H7 (cell line): ENCODE data around the gene SLAMF9. TPM values are rescaled to one million over a fixed set of nuclear protein-coding genes. Genes with fewer than 3 reads are reported as not detected.
A peak's percentile ranks its signal among the peaks of the same experiment; 100 is the strongest.

Experiments used
- DNase-seq: peaks from one replicate; pipeline ENCODE4 v3.0.0; 2012
- H3K27me3 ChIP-seq: 2 replicates; pipeline ENCODE4 v1.6.0; 2011; ENCODE audit warnings: mild to moderate bottlenecking, low read length; ENCODE audit not compliant: control insufficient read depth, insufficient read depth
- H3K36me3 ChIP-seq: replicated peaks from 2 replicates; pipeline ENCODE4 v1.5.1; 2011; ENCODE audit warnings: low read length; ENCODE audit not compliant: control insufficient read depth, insufficient read depth
- H3K4me3 ChIP-seq: 2 replicates; pipeline ENCODE4 v1.5.1; 2011; ENCODE audit warnings: low read depth, mild to moderate bottlenecking, control low read depth, low read length, moderate library complexity; ENCODE audit not compliant: insufficient read depth
- total RNA-seq: library from RNA; depleted of rRNA; stranded (reverse); fragments of >200 nt; shearing (Covaris generic); gene quantifications from 2 replicates; pipeline ENCODE4 v1.2.3, GENCODE V29; 2014

The SLAMF9 gene
- total RNA-seq, 1 experiment from 2014 or later: not detected

GRCh38 chr1:159964144-159964543 lies 10.1 kb upstream of the SLAMF9 start:
- DNase-seq: peak; percentile 31
- H3K4me3 ChIP-seq: no peak overlapping the region
- no peaks in the 10 kb centered on the region for H3K36me3 ChIP-seq
- no peaks in the 10 kb centered on the region; the same call in 1 of the 2 replicates for H3K27me3 ChIP-seq

DNA sequence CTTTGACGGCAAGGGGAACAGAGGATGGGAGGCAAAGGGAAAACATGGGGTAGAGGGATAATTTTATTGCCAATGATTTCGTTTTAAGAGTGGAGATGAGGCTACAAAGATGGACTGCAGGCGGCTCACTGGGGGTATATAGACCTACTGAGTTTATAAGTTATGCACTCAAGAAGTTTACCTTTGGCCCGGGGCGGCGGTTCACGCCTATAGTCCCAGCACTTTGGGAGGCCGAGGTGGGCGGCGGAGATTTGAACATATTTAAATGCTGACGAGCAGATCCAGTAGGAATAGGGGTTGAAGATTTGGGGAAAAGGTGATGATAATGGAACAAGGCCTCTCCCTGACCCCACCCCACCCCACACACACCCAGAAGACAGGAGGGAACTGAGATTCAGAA lies 8.1 kb upstream of the SLAMF9 start:
- no peak for DNase-seq
- Histone ChIP-seq H3K27me3 (no peaks in the 10 kb centered on the region; the same call in 1 of the 2 replicates), H3K4me3 (no peak overlapping the region), H3K36me3 (no peaks in the 10 kb centered on the region)

GRCh38 chr1:159961636-159962035 lies 7.6 kb upstream of the SLAMF9 start:
- no peak overlapping the region for H3K4me3 ChIP-seq
- no peaks in the 10 kb centered on the region for H3K36me3 ChIP-seq
- DNase-seq: no peak
- H3K27me3 ChIP-seq: no peaks in the 10 kb centered on the region; the same call in 1 of the 2 replicates

- no peaks in the 10 kb centered on the region; the same call in 1 of the 2 replicates for H3K27me3 ChIP-seq
- H3K4me3 ChIP-seq: no peak overlapping the region
- no peak for DNase-seq
- no peaks in the 10 kb centered on the region for H3K36me3 ChIP-seq
Measured at GRCh38 chr1:159960721-159961381, 6.8 kb upstream of the SLAMF9 start.

DNA sequence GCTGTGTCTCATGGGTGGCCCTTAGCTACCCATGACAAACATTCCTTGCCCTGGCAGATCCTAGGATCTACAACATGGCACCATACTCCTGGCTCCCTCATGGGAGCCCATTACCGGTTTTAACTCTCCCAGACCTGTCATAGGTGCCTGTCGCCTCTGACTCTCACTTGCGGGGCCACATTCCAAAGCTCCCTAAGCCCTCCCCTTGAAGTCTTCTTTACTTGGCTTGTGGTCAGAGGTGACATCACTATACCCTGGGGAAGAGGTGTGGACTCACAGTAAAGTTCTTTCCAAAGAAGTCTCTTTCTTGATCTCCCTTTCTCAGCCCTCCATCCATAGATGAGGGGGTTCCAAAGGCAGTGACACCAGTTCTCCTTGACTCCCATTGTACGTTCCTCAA lies 5.4 kb upstream of the SLAMF9 start:
- no peak for DNase-seq
- Histone ChIP-seq H3K27me3 (no peaks in the 10 kb centered on the region; the same call in 1 of the 2 replicates), H3K4me3 (no peak overlapping the region), H3K36me3 (no peaks in the 10 kb centered on the region)

DNA sequence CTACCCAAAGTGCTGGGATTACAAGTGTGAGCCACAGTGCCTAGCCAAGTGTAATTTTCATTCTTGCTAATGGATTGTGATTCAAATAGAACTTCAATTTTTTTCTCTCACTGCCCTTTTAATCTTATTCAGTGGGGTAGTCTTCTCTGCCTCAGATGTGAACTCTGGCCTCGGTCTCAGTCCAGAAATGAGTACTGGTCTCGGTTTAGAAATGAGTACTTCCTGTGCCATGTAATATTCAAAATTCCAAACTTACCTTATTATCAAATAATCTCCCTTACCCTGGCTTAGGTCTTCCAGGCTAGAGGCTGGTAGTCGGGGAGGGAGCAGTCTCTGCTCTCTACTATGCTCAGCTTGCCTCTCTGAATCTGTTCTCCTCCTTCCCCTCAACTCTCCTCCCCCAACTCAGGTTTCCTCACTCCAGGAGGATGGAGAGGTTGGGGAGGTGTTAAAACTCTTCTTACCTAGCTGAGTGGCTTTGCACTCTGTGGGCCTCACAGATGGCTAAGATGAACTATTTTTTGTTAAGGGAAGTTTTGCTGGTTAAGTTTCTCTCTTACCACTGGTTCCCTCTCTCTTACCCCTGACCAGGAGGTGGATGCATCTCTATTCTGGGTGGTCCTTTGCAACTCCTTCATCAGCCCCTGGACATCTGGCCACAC lies 4.8 kb upstream of the SLAMF9 start:
- Histone ChIP-seq H3K4me3 (no peak overlapping the region), H3K36me3 (no peaks in the 10 kb centered on the region), H3K27me3 (no peaks in the 10 kb centered on the region; the same call in 1 of the 2 replicates)
- DNase-seq: no peak

DNA sequence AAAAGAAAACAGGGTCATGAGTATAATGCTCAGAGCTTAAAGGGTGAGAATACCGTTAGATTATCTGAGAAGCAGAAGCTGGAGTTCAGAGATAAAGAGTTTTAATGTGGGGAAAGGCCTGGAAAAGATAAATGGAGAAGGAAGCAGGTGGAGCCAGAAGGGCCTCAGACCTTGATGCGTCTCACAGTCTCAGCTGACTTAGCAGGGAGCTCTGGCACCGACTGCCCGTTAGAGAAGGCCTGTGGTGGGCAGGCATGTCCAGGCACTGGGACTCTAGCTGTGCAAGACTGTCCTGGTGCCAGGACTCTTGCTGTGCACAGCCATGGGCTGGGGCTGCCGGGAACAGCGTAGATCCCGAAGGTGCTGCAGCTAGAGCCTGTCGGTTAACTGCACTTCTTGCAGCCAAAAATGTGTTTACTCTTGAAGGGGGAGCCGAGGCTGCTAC lies 3.8 kb upstream of the SLAMF9 start:
- DNase-seq: no peak
- Histone ChIP-seq H3K27me3 (peaks cover 3% of the 10 kb centered on the region; the same call in 1 of the 2 replicates), H3K36me3 (no peaks in the 10 kb centered on the region), H3K4me3 (no peak overlapping the region)

- H3K4me3 ChIP-seq: no peak overlapping the region
- H3K27me3 ChIP-seq: peaks cover 3% of the 10 kb centered on the region; the same call in 1 of the 2 replicates
- no peaks in the 10 kb centered on the region for H3K36me3 ChIP-seq
- DNase-seq: no peak
Measured at GRCh38 chr1:159955456-159955855, 1.4 kb upstream of the SLAMF9 start.

DNA sequence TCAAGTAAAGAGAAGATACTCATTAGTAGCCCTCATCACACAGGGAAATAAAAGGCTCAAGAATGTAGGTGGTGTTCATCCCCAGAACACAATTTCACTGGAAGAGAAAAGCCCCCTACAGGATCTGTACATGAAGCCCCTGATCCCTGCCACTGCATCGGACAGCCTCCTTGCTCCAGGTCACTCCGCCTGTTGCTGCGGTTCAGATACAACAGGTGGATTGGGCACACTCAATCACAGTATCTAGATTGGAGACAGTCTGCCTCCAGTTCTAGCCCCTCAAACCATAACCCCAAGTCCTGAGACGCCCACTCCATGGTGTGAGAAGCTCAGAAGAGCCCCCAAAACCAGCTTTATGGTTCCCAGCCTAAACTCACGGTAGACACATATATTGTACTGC lies 1.1 kb downstream of the SLAMF9 start:
- DNase-seq: no peak
- H3K4me3 ChIP-seq: no peak overlapping the region

GRCh38 chr1:159951551-159951950 lies 2.5 kb downstream of the SLAMF9 start:
- H3K4me3 ChIP-seq: no peak overlapping the region
- peaks cover 5% of the 10 kb centered on the region; the same call in 1 of the 2 replicates for H3K27me3 ChIP-seq
- no peaks in the 10 kb centered on the region for H3K36me3 ChIP-seq
- DNase-seq: no peak

More for the DNA sequence above, 1.1 kb downstream of the SLAMF9 start:
- H3K27me3 ChIP-seq: peaks cover 3% of the 10 kb centered on the region; the same call in 1 of the 2 replicates
- H3K36me3 ChIP-seq: no peaks in the 10 kb centered on the region

DNA sequence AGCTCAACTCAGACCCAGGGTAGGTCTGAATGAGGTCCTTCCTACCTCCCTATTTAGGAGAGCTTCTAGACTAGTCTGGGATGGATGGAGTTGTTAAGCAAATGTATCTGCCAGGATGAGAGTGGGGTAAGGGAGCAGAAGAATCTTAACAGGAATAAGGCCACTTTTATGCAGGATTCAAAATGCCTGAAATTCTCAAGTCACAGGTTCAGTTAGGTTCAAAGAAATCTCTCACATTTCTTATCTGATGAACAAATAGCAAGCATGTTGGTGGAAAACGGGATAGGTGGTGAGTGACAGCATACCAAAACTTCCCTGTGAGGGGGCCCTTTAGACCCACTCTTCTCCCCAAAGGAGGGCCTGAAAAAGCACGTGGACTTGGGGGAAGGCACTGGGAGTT lies 3.0 kb downstream of the SLAMF9 start:
- no peak for DNase-seq
- Histone ChIP-seq H3K27me3 (peaks cover 6% of the 10 kb centered on the region; the same call in 1 of the 2 replicates), H3K4me3 (no peak overlapping the region), H3K36me3 (no peaks in the 10 kb centered on the region)

DNA sequence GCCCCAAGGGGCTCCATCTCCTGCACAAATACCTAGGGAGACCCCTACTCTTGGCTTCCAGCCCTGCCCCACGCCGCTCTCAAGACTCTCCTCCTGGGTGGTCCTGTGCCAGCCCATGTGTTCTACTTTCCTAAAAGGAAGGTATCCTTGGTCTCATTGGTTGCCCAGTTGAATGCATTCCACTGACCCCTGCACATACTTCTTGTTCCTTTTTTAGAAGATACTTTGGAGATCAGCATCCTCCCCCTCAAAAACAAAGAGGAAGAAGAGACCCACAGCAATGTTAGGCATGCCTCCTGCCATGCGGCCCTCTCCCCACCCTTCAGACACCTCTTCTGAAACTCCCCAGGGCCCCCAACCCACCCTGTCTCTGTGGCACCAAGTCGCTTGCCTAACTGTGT lies 4.1 kb downstream of the SLAMF9 start:
- H3K27me3 ChIP-seq: peaks cover 6% of the 10 kb centered on the region; the same call in 1 of the 2 replicates
- H3K36me3 ChIP-seq: no peaks in the 10 kb centered on the region
- no peak overlapping the region for H3K4me3 ChIP-seq
- no peak for DNase-seq

DNA sequence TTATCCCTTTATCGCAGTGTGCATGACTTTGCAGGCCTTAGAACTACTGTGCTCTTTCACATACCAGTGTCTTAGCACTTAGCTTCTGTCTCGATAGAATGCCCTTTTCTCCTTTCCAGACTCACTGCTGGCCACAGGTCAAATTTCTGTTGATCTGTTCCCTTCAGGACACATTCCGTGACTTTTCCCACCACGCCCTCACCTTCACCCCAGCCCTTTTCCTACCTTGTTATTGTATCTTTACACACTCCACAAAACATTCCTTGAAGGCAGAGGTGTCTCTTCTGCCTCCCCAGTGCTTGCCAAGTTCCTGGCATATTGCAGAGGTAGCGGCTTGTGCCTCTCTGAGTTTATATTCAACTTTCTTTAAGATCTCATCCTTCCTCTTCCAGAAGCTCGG lies 4.9 kb downstream of the SLAMF9 start:
- no peaks in the 10 kb centered on the region for H3K36me3 ChIP-seq
- no peak for DNase-seq
- peaks cover 13% of the 10 kb centered on the region; the same call in 1 of the 2 replicates for H3K27me3 ChIP-seq
- no peak overlapping the region for H3K4me3 ChIP-seq

GRCh38 chr1:159947942-159948341 lies 6.1 kb downstream of the SLAMF9 start:
- Histone ChIP-seq H3K27me3 (peaks cover 10% of the 10 kb centered on the region; the same call in 1 of the 2 replicates), H3K36me3 (no peaks in the 10 kb centered on the region), H3K4me3 (no peak overlapping the region)
- no peak for DNase-seq
